ENCODE measurements around the gene TUG1. TPM values are rescaled to one million over a fixed set of nuclear protein-coding genes. Genes with fewer than 3 reads are reported as not detected.

The TUG1 gene
- total RNA-seq, result 10 to 100 TPM; 57.9 to 78.8 (median 71.1) TPM

- no peak for TF ChIP-seq CTCF (IDR thresholded peaks at IDR 0.05; ENCODE audit: low read depth)
Observed at GRCh38 chr22:30968924-30969531, at the start of gene TUG1. Gene TUG1 (plus strand): TSS chr22:30969265.

GRCh38 chr22:30919973-30920372 is 49.1 kb upstream of the TUG1 start:
- TF ChIP-seq CTCF (IDR thresholded peaks at IDR 0.05; ENCODE audit: low read depth), result no peak

DNA sequence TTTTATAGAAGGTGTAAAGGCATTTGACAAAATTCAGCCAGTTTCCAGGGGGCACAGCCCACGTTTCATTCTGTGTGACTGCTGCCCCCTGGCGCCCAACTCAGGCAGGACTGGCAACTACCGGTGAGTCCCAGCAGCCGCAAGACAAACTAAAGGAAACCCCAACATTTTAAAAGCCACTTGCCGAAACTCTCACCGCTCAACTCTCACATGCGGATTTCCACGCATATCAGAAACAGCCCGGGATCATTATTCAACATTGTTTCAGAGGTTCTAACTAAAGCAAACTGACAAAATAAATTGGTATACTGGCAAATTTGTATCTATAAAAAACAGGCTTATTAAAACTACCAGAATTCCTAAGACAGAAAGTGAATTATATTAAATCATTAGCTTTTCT is 48.7 kb upstream of the TUG1 start:
- TF ChIP-seq CTCF (IDR thresholded peaks at IDR 0.05; ENCODE audit: low read depth), result no peak

GRCh38 chr22:30921108-30921507 is 48.0 kb upstream of the TUG1 start:
- TF ChIP-seq CTCF (IDR thresholded peaks at IDR 0.05; ENCODE audit: low read depth), result no peak

GRCh38 chr22:30922151-30922611 is 46.9 kb upstream of the TUG1 start:
- no peak for TF ChIP-seq CTCF (IDR thresholded peaks at IDR 0.05; ENCODE audit: low read depth)

GRCh38 chr22:30923168-30923900 is 45.7 kb upstream of the TUG1 start:
- no peak for TF ChIP-seq CTCF (IDR thresholded peaks at IDR 0.05; ENCODE audit: low read depth)

- no peak for TF ChIP-seq CTCF (IDR thresholded peaks at IDR 0.05; ENCODE audit: low read depth)
Observed at GRCh38 chr22:30925667-30926066, 43.4 kb upstream of the TUG1 start.
